ENCODE results near the gene GH1. TPM values are rescaled to one million over a fixed set of nuclear protein-coding genes. Genes with fewer than 3 reads are reported as not detected.
A peak's percentile ranks its signal among the peaks of the same experiment; 100 is the strongest.
"Not testable (repeated sequence)": the region's sequence is repeated elsewhere in the genome, so short reads cannot be mapped to it uniquely, and the experiment has no call there.

The GH1 gene
- total RNA-seq, 1 experiment from 2014 or later: not detected

- DNase-seq (ENCODE audit: low spot score): not testable (repeated sequence)
Measured at GRCh38 chr17:63896524-63897354, 21.9 kb downstream of the GH1 start, which contains the start of gene CSH1. Gene CSH1 (minus strand): TSS chr17:63896574. CDS start chr17:63896511, 63 bp downstream.

DNA sequence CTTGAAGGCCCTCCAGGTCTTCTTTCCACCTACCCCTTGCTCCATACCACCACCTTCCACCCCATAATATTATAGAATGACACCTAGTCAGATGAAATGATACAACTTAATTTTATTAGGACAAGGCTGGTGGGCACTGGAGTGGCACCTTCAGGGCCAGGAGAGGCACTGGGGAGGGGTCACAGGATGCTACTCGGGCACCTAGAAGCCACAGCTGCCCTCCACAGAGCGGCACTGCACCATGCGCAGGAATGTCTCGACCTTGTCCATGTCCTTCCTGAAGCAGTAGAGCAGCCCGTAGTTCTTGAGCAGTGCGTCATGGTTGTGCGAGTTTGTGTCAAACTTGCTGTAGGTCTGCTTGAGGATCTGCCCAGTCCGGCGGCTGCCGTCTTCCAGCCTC is 23.8 kb downstream of the GH1 start:
- DNase-seq (ENCODE audit: low spot score): not testable (repeated sequence)

DNA sequence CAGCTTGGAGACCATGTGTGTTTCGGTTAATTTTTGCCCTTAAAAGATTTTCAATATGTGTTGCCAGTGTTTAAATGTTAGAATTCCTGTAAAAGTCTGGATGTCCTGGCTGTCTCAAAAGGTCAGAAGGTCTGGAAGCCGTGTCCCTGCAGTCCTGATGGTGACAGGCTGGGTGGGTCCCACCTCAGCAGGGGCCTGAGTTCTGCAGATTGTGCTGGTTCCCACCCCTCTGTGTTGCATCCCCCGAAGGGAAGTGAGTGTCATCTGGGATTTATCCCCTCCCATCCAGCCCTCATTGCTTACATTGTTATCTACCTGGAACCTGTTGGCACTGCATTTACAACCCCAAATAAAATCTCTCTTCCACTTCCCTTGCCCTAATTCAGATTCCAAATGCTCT is 24.6 kb downstream of the GH1 start:
- DNase-seq (ENCODE audit: low spot score): not testable (repeated sequence)

GRCh38 chr17:63892316-63893037 is 26.2 kb downstream of the GH1 start:
- DNase-seq (ENCODE audit: low spot score): peak; percentile 15

DNA sequence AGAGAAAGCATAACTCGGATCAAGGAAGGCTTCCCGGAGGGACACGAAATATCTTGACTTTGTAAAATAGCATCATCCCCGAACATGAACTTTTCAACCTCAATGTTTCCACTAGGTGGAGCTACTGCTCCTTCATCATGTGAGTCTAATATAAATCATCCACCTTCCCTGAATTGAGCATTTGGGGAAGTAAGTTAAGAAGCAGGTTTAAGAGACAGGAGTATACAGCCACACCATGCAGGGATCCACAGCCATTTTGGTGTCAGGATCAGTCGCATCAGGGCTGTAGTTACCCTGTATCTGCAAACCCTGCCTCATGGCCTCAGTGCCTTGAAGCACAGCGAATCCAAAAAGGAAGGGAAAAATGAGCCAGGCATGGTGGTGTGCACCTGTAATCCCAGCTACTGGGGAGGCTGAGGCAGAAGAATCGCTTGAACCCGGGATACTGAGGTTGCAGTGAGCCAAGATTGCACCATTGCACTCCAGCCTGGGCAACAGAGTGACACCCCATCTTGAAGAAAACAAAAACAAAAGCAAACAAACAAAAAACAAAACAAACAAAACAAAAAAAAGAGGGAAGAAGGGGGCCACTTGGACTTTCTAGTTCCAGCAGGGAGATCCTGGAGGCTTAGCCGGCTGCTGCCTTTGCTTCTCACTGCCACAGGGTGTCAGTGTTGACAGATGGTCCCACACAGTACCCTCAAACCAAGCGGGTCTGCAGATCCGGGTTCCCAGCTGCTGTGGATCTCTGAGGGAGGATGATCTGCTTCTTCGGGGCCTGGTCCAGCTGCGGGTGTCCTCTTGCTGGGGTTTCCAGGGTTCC is 29.4 kb downstream of the GH1 start:
- peak; percentile 25 for DNase-seq (ENCODE audit: low spot score)

- DNase-seq (ENCODE audit: low spot score): not testable (repeated sequence)
Measured at GRCh38 chr17:63885119-63885518, 33.5 kb downstream of the GH1 start.

- not testable (repeated sequence) for DNase-seq (ENCODE audit: low spot score)
Measured at GRCh38 chr17:63882626-63883126, 36.0 kb downstream of the GH1 start.

DNA sequence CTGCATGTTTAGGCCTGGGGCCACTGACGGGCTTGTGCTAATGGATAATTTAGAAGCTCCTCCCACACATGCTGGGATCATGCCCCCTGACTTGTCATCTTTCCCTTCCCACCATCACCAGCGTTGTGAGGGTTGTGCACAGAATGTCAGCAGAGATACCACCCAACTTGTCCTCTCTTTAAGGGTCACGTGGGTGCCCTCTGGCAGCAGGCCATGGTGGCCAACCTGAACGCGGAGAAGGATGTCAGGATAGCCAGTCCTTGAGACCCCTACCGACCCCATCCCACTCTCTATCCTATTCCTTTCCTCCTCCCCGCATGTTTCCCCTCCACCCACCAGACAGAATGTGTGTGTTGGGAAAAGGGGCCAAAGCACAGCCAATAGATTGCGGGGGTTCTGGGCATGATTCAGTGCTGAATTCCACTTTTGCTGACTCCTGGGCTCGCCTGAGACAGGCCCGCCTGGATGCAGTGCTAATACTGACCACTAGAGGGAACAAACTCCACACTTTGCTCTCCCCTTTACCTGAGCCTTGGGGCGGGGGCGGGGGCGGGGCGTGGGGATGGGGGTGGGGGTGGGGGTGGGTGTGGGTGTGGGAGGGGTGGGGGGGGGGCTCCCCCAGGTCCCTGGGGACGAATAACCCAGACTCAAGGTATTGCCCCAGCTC is 36.6 kb downstream of the GH1 start, which contains the start of gene GH2:
GH2 (minus strand) TSS at position 10 of the 667 bp plus-strand sequence. CDS start 143 bp downstream, outside the sequence.
- DNase-seq (ENCODE audit: low spot score): peak; percentile 65

DNA sequence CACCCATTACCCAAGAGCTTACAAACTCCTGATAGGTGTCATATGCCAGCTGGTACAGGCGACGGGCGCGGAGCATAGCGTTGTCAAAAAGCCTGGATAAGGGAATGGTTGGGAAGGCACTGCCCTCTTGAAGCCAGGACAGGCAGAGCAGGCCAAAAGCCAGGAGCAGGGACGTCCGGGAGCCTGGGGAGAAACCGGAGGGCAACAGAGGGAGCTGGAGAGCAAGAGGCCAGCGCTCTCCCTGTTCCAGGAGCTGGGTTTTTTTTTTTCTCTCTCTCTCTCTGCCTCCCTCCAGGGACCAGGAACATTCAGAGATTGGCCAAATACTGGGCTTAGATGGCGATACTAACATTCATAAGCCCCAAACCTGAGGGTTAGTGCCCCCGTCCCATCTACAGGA is 37.3 kb downstream of the GH1 start:
- not testable (repeated sequence) for DNase-seq (ENCODE audit: low spot score)

GRCh38 chr17:63880706-63881105 is 37.9 kb downstream of the GH1 start:
- no peak for DNase-seq (ENCODE audit: low spot score)

GRCh38 chr17:63878413-63878812 is 40.2 kb downstream of the GH1 start:
- not testable (repeated sequence) for DNase-seq (ENCODE audit: low spot score)

GRCh38 chr17:63874693-63875092 is 43.9 kb downstream of the GH1 start:
- not testable (repeated sequence) for DNase-seq (ENCODE audit: low spot score)

DNA sequence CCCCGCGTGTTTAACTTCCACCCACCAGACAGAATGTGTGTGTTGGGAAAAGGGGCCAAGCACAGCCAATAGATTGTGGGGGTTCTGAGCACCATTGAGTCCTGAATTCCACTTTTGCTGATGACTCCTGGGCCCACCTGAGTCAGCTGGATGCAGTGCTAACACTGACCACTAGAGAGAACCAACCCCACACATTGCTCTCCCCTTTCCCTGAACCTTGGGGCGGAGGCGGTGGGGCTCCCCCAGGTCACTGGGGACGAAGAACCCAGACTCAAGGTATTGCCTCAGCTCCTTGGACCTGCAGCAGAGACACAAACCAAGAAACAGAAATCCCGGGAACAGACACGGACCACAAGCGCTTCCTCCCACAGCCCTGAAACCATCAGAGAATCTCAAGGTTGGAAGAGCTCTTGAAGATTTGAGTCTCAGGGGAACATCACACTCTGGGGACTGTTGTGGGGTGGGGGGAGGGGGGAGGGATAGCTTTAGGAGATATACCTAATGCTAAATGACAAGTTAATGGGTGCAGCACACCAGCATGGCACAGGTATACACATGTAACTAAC is 44.5 kb downstream of the GH1 start:
- not testable (repeated sequence) for DNase-seq (ENCODE audit: low spot score)

GRCh38 chr17:63873577-63873976 is 45.1 kb downstream of the GH1 start, which contains the start of gene CSH2:
Gene CSH2 (minus strand): TSS chr17:63873677. CDS start chr17:63873614, 63 bp downstream.
- DNase-seq (ENCODE audit: low spot score): not testable (repeated sequence)

GRCh38 chr17:63871646-63872365 is 46.8 kb downstream of the GH1 start:
- DNase-seq (ENCODE audit: low spot score): not testable (repeated sequence)

- DNase-seq (ENCODE audit: low spot score): not testable (repeated sequence)
Measured at GRCh38 chr17:63870292-63870665, 48.4 kb downstream of the GH1 start.

GRCh38 chr17:63869491-63870291 is 48.9 kb downstream of the GH1 start:
- DNase-seq (ENCODE audit: low spot score): peak; percentile 15
